Psoas muscle (tissue), 8 donors: ENCODE results near the gene NEDD9. TPM values are rescaled to one million over a fixed set of nuclear protein-coding genes. Genes with fewer than 3 reads are reported as not detected.

ENCODE experiments used
- ATAC-seq, 4 donors: fragments of 200-7000 bp; cut with Tn5 transposase; one replicate each; pipeline ENCODE4 v1.9.1; 2020; ENCODE audit warnings: moderate library complexity in 3 of 4, mild to moderate bottlenecking in 2 of 4
- DNase-seq, 2 donors: peaks; one replicate each; pipeline ENCODE4 v3.0.0-alpha.2; 2020
- H3K27ac ChIP-seq: fragments of 200-600 bp; one replicate; pipeline ENCODE4 v1.8.0; 2022
- H3K27me3 ChIP-seq, 3 donors: fragments of 200-600 bp in 1 of 3; one replicate each; pipeline versions ENCODE4 v1.6.1 to v1.8.0; 2013 to 2022; ENCODE audit warnings: low read length in 2 of 3, mild to moderate bottlenecking in 2 of 3, moderate library complexity in 1 of 3; ENCODE audit not compliant: insufficient read depth in 3 of 3
- H3K36me3 ChIP-seq, 2 donors: fragments of 200-600 bp in 1 of 2; one replicate each; pipeline versions ENCODE4 v1.6.1 to v1.8.0; 2013 to 2022; ENCODE audit warnings: low read depth in 1 of 2, mild to moderate bottlenecking in 1 of 2, moderate library complexity in 1 of 2; ENCODE audit not compliant: insufficient read depth in 1 of 2
- H3K4me1 ChIP-seq: fragments of 200-600 bp; one replicate; pipeline ENCODE4 v1.8.0; 2022
- H3K4me3 ChIP-seq: fragments of 200-600 bp; one replicate; pipeline ENCODE4 v1.8.0; 2022; ENCODE audit warnings: mild to moderate bottlenecking
- H3K9me3 ChIP-seq: fragments of 200-600 bp; one replicate; pipeline ENCODE4 v1.8.0; 2022
- CTCF ChIP-seq: fragments of 200-600 bp; IDR thresholded peaks from one replicate; pipeline ENCODE4 v1.8.0; 2022; ENCODE audit warnings: antibody characterized with exemption
- WGBS, 3 donors: extraction: QIAGEN DNeasy Blood & Tissue Kit; methylation state at CpG; one replicate each; pipeline versions ENCODE4 v1.1.6 to v1.1.7; 2013; 5-methylcytosine and 5-hydroxymethylcytosine counted together
- intact Hi-C, 2 donors: fragments of 100-400 bp; cut with DNase I; formaldehyde crosslinking; loops; one replicate each; pipeline versions ENCODE4 v1.11.0 to v1.14.2; 2022
- polyA plus RNA-seq, 3 donors: library from polyadenylated mRNA; stranded (reverse); fragments of 200-250 nt; gene quantifications; one replicate each; pipeline ENCODE4 v1.2.3, GENCODE V29; 2013
- total RNA-seq, 4 donors: library from RNA; stranded (reverse); fragmentation: NEBNext Ultra II Directional in 2 of 4; extraction: Animal tissue kit (Norgen Biotek cat#: 25700) in 2 of 4; gene quantifications; one replicate each; pipeline versions ENCODE4 v1.2.1 to v1.2.4, GENCODE V29; 2021 to 2023
- donor health status: healthy with polysubstance abuse.
- donor health status: DM: no; HTN: no; CAD: no; lungs with moderate emphysema.
- donor health status: Bipolar disorder and iron deficiency.
- donor health status: healthy.
- donor health status: DM: yes; HTN: yes; CAD: no.
- donor health status: DM: no; HTN: no; CAD: no.
- donor health status: DM: no; HTN: no; CAD: no.
- donor health status: DM: yes; HTN: yes; CAD: no.

NEDD9 gene
- total and polyA plus RNA-seq, 7 donors = 9.0 to 15.7 (median 11.2) TPM

DNA sequence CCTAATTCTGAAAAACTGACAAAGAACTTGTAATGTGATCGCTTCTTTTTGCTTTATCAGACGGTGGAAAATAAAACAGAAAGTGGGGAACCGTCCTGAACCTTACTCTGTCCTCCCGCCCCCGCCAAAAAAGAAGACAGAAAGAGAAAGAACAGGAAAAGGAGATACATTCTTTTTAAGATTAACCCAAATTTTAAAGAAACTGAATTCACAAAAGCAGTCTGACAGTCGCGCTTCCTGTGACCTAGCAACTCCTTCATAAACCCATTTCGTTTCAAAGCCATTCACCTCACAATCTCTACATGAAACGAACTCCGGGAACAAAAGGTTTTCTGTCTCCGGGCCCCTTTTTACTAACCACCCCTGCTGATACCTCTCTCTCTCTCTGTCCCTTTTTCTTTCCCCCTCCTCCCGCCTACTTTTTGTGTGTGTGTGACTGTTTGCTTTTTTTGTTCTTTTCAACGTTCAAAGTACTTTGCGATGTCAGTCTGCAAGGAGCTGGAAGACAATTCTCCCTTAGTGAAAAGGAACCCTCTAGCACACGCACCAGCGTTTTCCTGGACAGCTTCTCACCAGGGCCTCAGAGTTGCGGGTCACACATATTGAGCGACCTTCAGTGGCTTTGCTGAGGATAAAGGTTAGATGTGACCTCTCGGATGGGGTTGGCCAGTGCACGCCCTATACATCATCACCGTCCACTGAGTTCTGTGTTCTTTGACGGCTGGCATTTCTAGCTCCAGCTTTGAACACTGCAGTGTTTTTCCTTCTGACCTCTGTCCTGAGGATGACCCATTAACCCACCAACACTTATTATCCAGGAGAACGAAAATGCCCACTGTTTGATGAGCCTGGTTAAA, 530 bp upstream of the NEDD9 start:
- DNase-seq = no peak
- Histone ChIP-seq H3K4me3 (peak overlapping the region; percentile 80), H3K36me3 (no peaks in the 10 kb centered on the region), H3K4me1 (peaks cover 7% of the 10 kb centered on the region), H3K27me3 (no peaks in the 10 kb centered on the region), H3K9me3 (no peaks in the 10 kb centered on the region), H3K27ac (peak overlapping the region; percentile 78)
- intact Hi-C loops = loop anchor here in 1 of 2 donors (5.0 kb wide), 2 partner anchors 79 to 134 kb away; no protein-coding TSS in a partner anchor
- no peak for TF ChIP-seq CTCF
- 17 to 22% (median 17%) methylated on average over 23 of the region's 23 CpGs for WGBS, 3 donors
- ATAC-seq = peak; percentile 16 to 34 (median 20)

DNA sequence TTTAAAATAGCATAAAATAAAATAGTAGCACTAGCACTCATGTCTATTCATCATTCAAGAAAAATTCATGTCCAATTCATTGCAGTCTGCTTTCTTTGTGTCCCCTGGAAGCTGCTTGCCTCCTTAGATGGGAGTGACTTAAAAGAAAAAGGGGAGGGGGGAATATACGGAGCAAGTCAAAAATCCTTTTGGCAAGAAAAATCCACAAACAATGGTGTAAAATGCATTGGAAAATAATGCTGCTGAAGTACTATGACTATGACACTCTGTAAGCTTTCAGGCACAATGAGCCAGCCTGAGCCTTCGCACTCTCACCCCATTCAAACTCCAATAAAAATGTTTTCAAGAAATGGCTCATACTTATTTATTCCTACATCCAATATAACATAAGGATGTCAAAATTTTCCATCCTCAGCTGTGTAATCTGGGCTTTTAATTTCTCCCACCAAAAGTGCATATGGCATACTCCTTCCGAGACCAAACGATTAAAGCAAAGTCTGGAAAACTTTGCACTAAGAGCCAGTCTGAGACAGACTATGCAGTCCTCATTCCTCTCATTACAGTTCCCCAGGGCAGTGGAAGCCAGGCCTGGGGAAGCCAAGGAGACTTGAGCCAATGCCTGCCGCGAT, 790 bp downstream of the NEDD9 start:
- H3K4me3 ChIP-seq = peak overlapping the region; percentile 80
- H3K9me3 ChIP-seq = no peaks in the 10 kb centered on the region
- 14 to 15% (median 14%) methylated on average over 6 of the region's 6 CpGs for WGBS, 3 donors
- ATAC-seq (peak in 3 of 4 donors; percentile 58 to 70 (median 64)), DNase-seq (peak in 1 of 2 donors; percentile 50)
- no peaks in the 10 kb centered on the region for H3K36me3 ChIP-seq
- H3K27ac ChIP-seq = peak overlapping the region; percentile 78
- intact Hi-C loops = loop anchor here in 1 of 2 donors (5.0 kb wide), 2 partner anchors 81 to 136 kb away; no protein-coding TSS in a partner anchor
- no peak for TF ChIP-seq CTCF
- peaks cover 7% of the 10 kb centered on the region for H3K4me1 ChIP-seq
- H3K27me3 ChIP-seq = no peaks in the 10 kb centered on the region

- Histone ChIP-seq H3K4me3 (peak overlapping the region; percentile 80), H3K27me3 (no peaks in the 10 kb centered on the region), H3K4me1 (peaks cover 7% of the 10 kb centered on the region), H3K36me3 (no peaks in the 10 kb centered on the region), H3K27ac (peak overlapping the region; percentile 78), H3K9me3 (no peaks in the 10 kb centered on the region)
- DNase-seq = no peak
- 68 to 87% (median 85%) methylated on average over 1 of the region's 1 CpG for WGBS, 3 donors
- ATAC-seq = no peak
- TF ChIP-seq CTCF = no peak
- intact Hi-C loops = loop anchor here in 1 of 2 donors (5.0 kb wide), 2 partner anchors 81 to 136 kb away; no protein-coding TSS in a partner anchor
These were observed 1.4 kb downstream of the NEDD9 start for GRCh38 chr6:11231108-11231463.

DNA sequence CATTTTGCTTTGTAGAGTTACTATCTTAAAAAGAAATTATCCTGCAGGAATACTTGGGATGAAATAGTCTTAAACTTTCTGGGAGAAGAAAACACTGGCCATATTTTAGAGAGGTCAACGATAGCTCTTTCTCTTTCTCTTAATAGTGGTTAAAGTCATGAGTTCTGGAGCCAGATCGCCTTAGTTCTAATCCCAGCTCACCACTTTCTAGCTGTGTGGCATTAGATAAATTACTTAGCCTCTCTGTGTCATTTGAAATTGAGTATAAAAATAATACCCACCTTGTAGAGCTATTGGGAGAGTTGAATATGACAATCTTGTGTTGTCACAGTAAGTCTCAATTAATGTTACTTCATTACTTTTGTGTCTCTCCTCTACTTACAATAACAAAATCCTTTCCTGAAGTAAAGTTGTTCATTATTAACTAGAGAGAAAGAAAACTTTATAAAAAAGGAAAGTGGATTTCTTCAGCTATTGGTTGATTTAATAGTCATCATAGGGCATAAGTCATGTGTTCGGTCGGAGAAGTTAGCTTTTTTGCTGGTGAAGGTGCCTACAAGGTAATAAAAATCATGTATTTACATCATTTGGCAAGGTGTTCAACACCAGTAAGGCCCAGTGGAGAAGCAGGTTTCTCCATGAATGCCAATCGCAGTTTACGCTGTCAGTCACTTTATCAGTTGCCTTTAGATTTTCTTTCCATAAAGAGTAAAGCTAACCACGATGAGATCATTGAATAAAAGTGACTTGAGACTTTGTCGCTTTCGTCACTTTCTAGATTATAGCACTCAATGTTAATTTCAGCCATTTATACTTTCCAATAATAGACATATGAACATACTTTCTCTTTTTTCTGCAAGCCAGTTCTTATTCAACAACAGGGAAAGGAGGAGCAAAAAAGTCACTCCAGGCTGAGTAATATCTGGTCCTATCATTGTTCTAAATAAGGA, 2.0 kb downstream of the NEDD9 start:
- intact Hi-C loops = loop anchor here in 1 of 2 donors (5.0 kb wide), 2 partner anchors 82 to 137 kb away; no protein-coding TSS in a partner anchor
- H3K4me1 ChIP-seq = peaks cover 7% of the 10 kb centered on the region

More for the DNA sequence above, 2.0 kb downstream of the NEDD9 start:
- H3K27me3 ChIP-seq = no peaks in the 10 kb centered on the region
- 71 to 82% (median 77%) methylated on average over 9 of the region's 9 CpGs for WGBS, 3 donors
- DNase-seq = no peak
- H3K4me3 ChIP-seq = peak overlapping the region; percentile 80
- H3K36me3 ChIP-seq = no peaks in the 10 kb centered on the region
- H3K9me3 ChIP-seq = no peaks in the 10 kb centered on the region
- H3K27ac ChIP-seq = peak overlapping the region; percentile 78
- no peak for ATAC-seq
- TF ChIP-seq CTCF = no peak
